Type B pancreatic cell (in vitro differentiated cells): Measurements from ENCODE around the gene ALX4. TPM values are rescaled to one million over a fixed set of nuclear protein-coding genes. Genes with fewer than 3 reads are reported as not detected.

Experiments used
- DNase-seq: peaks from one replicate; pipeline ENCODE4 v3.0.0; 2021; ENCODE audit warnings: mixed read lengths; ENCODE audit not compliant: unreplicated experiment; ENCODE audit errors: extremely low spot score
- H3K27ac Mint-ChIP-seq: 2 replicates; pipeline ENCODE4 v1.8.0; 2021; ENCODE audit warnings: mild to moderate bottlenecking, mixed read lengths
- H3K27me3 Mint-ChIP-seq: 2 replicates; pipeline ENCODE4 v1.8.0; 2021; ENCODE audit warnings: mixed read lengths
- H3K36me3 Mint-ChIP-seq: 2 replicates; pipeline ENCODE4 v1.8.0; 2021; ENCODE audit warnings: mixed read lengths
- H3K4me1 Mint-ChIP-seq: one replicate; pipeline ENCODE4 v1.8.0; 2021; ENCODE audit warnings: mixed read lengths; ENCODE audit not compliant: unreplicated experiment
- H3K4me3 Mint-ChIP-seq: 2 replicates; pipeline ENCODE4 v1.8.0; 2021; ENCODE audit warnings: mild to moderate bottlenecking, mixed read lengths
- H3K9me3 Mint-ChIP-seq: 2 replicates; pipeline ENCODE4 v1.8.0; 2021; ENCODE audit warnings: mixed read lengths
- total RNA-seq: library from RNA; stranded (reverse); gene quantifications from 2 replicates; pipeline ENCODE4 v1.2.1, GENCODE V29; 2021; ENCODE audit warnings: low replicate concordance
- TF ChIP-seq, protein P1 (sequence below): fragments of 200-600 bp; sonication (generic); conservative IDR thresholded peaks from 2 replicates; pipeline ENCODE4 v1.5.0; 2021; ENCODE audit warnings: antibody characterized with exemption, mild to moderate bottlenecking

ALX4 gene
- total RNA-seq, 1 donor from 2014 or later, result 11.6 TPM

DNA sequence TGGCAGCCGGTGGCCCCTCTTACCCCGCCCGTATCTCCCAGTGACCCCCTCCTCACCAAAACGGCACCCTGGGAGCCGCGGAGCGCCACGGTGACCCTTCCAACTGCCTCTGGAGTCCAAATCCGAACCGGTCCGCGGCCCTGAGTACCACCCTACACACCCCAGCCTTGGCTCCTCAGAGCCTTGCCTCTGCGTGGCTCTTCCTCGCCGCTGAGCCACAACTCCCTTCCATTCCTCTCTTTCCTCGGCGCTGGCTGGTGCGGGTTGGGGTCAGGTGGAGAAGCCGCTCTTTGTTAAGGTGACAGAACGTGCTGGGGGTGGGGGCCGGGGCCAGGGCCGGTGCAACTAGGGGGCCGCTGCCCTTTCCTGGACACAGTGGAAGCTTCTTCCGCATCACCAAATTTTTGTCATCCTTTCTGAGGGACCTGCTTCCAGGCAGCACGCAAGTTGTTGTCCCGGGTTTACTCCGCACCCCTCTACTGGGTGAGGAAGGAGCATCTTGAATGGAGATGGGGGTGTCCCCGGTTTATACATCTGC is 6.5 kb downstream of the ALX4 start:
- DNase-seq, result no peak

DNA sequence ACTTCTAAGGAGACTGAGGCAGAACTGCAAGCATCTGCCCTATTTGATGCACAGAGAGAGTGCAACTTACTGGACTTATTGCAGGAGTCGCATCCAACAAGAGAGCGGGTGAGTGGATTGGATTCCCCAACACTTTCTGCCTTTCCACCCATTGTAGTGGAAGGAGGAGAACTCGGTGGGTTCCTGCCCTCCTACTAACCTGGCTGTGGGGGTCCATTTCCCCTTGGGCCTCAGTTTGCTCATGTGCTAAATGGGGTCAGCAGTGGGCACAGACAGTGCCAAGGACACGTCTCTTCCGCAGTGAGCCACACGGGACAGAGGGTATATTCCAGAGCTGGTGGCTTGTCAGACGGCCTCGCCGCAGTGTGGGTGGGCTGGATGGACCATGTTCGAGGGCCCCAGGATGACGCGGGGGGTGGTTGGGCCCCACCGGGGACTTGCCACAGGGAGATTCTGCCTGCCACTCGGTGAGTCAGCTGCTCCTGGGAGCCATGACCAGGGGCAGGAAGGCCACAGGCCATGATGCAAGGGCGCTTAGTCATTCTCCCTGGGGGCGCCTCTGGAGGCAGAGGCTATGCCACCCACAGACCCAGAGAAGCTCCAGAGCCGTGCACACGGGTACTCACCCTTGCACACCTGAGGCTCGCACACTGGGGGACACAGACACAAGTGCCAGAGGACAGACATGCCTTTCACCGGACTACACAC is 8.2 kb downstream of the ALX4 start:
- DNase-seq, result no peak
- TF ChIP-seq, protein P1, sequence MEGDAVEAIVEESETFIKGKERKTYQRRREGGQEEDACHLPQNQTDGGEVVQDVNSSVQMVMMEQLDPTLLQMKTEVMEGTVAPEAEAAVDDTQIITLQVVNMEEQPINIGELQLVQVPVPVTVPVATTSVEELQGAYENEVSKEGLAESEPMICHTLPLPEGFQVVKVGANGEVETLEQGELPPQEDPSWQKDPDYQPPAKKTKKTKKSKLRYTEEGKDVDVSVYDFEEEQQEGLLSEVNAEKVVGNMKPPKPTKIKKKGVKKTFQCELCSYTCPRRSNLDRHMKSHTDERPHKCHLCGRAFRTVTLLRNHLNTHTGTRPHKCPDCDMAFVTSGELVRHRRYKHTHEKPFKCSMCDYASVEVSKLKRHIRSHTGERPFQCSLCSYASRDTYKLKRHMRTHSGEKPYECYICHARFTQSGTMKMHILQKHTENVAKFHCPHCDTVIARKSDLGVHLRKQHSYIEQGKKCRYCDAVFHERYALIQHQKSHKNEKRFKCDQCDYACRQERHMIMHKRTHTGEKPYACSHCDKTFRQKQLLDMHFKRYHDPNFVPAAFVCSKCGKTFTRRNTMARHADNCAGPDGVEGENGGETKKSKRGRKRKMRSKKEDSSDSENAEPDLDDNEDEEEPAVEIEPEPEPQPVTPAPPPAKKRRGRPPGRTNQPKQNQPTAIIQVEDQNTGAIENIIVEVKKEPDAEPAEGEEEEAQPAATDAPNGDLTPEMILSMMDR, result no peak
- Mint-ChIP-seq H3K27ac (no peak overlapping the region), H3K27me3 (peaks cover 82% of the 10 kb centered on the region), H3K9me3 (no peaks in the 10 kb centered on the region), H3K36me3 (no peaks in the 10 kb centered on the region), H3K4me3 (no peak overlapping the region), H3K4me1 (peaks cover 18% of the 10 kb centered on the region)

More for the DNA sequence above, 6.5 kb downstream of the ALX4 start:
- H3K4me3 Mint-ChIP-seq, result no peak overlapping the region
- no peak overlapping the region for H3K27ac Mint-ChIP-seq
- H3K9me3 Mint-ChIP-seq, result no peaks in the 10 kb centered on the region
- TF ChIP-seq, protein P1, result no peak
- peaks cover 25% of the 10 kb centered on the region for H3K4me1 Mint-ChIP-seq
- peaks cover 4% of the 10 kb centered on the region for H3K36me3 Mint-ChIP-seq
- peaks cover 93% of the 10 kb centered on the region for H3K27me3 Mint-ChIP-seq

DNA sequence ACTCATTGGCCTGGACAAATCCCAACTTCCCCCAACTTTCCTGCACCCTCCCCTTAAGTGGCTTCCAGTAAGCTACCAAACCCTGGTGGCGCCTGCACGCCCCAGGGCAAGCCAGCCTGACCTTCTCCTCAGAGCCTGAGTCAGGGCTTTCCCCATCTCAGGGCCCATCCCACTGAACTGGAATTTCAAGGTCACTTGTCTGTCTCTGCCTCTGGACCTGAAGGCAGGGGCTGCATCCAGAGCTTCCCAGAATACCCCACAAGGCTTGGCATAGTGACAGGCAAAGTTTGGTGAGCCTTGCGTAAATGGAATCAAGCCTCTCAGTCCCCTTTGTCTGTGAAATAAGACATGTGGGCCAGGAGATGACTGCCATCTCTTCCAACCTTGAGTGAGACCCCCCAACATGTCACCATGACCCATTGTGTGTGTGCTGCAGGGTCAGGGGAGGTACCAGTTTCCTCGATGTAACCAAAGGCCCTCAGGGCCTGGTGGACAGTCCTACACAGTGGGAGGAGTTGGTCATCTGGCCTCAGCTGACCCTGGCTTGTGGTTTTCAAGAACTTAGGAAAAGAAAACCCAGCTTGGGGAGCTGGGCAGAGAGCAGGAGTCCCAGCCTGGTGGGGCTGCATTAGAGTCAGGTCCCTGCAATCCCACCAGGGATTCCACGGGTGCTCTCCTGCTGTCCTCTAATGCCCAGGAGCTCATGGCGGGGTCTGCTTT is 8.9 kb downstream of the ALX4 start:
- Mint-ChIP-seq H3K27ac (no peak overlapping the region), H3K27me3 (peaks cover 78% of the 10 kb centered on the region), H3K36me3 (no peaks in the 10 kb centered on the region), H3K9me3 (no peaks in the 10 kb centered on the region), H3K4me3 (no peak overlapping the region), H3K4me1 (peaks cover 13% of the 10 kb centered on the region)
- DNase-seq, result no peak
- TF ChIP-seq, protein P1, result no peak

DNA sequence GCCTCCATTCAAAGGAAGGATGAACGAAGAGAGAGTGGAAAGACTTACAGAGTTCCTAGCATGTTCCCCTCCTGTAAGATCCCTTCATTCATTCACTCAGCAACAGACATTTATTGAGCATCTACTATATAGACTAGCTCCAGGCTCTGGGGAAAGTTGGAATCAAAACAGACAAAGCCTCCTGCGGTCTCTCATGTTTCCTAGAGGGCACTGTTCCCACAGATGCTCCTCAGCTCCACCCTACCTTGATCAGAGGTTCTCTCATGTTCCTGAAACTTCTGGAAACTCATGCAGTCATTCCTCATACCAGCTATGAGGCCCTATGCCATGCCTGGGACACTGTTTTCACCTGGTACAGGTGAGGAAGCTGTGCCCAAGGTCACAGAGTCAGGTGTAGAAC is 11.1 kb downstream of the ALX4 start:
- H3K27me3 Mint-ChIP-seq, result peaks cover 56% of the 10 kb centered on the region
- H3K36me3 Mint-ChIP-seq, result no peaks in the 10 kb centered on the region
- H3K4me3 Mint-ChIP-seq, result no peak overlapping the region

DNA sequence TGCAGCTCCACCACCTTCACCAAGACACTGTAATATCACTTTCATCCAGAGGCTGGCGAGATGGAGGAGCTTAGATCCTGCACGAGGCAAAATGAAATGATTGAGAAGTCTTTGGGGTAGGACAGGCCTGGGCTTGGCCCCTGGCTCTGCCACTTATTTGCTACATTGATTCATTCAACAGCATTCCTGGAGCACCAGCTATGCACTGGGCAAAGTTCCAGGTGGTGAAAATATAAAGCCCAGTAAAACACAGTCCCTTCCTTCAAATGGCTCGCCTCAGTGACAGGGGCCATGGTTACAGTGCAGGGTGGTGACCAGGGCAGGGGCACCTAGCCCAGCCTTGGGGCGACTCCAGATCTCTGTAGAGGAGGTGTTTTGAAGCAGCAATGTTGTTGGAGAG is 19.7 kb downstream of the ALX4 start:
- Mint-ChIP-seq H3K4me1 (peaks cover 15% of the 10 kb centered on the region), H3K27ac (no peak overlapping the region), H3K27me3 (peaks cover 16% of the 10 kb centered on the region), H3K9me3 (no peaks in the 10 kb centered on the region), H3K4me3 (no peak overlapping the region), H3K36me3 (no peaks in the 10 kb centered on the region)
- TF ChIP-seq, protein P1, result no peak
- no peak for DNase-seq

More for the DNA sequence above, 11.1 kb downstream of the ALX4 start:
- peaks cover 6% of the 10 kb centered on the region for H3K4me1 Mint-ChIP-seq
- DNase-seq, result no peak
- no peak overlapping the region for H3K27ac Mint-ChIP-seq
- no peaks in the 10 kb centered on the region for H3K9me3 Mint-ChIP-seq
- TF ChIP-seq, protein P1, result no peak
